Femur (tissue), 1 donor: ENCODE data around the gene NET1.
"Not testable (repeated sequence)": the region's sequence is repeated elsewhere in the genome, so short reads cannot be mapped to it uniquely, and the experiment has no call there.

ENCODE experiments used
- DNase-seq: peaks from one replicate; pipeline ENCODE4 v3.0.0-alpha.2; 2017

The NET1 gene

DNA sequence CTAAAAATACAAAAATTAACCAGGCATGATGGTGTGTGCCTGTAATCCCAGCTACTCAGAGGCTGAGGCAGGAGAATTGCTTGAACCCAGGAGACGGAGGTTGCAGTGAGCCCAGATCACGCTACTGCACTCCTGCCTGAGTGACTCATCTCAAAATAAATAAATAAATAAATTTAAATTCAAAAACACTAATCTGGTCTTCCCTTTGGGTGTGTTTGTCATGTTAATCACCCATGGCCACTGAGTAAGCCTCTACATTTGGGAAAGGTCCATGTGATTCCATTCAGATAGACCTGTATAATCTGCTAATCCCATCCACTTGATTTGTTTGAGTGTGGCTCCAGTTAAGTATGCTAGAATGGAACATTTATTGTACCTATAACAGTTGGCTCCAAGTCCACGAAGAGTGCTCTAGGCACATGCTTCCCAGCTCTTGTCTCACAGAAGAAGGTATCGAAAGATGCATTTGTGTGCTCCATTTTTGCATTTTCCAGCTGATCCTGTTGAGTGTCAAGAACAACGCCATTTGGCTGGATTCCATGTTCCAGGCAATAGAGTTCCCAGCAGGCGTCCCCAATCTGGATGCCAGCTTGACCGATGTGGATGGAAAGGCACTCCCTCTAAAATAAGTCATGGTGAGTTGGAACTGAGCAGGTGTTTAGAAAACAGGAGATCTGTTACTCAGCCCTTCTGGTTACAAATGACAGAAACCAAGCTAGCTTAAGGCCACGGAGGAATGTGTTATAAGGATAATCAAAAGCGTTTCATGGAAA lies 11.7 kb upstream of the NET1 start:
- no peak for DNase-seq

DNA sequence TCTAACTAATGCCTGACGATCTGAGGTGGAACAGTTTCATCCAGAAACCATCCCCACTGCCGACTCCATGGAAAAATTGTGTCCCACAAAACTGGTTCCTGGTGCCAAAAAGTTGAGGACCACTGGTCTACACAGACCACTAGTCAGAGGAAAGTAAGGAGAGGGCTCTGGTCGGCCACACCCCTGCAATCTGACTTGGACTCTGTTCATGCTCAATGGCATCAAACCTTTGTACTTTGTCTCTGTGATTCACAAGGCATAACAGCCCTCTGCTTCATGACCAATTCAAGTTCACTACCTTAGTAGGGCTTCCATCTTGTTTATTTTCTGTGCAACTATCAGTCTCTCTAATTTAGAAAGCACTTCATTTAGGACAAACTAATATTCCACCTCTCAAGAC lies 9.6 kb upstream of the NET1 start:
- DNase-seq = no peak

GRCh38 chr10:5404208-5405041 lies 7.9 kb upstream of the NET1 start, which contains the start of gene TUBAL3:
TUBAL3 (minus strand) TSS chr10:5404828; CDS start chr10:5404792, 36 bp downstream.
- DNase-seq = no peak

DNA sequence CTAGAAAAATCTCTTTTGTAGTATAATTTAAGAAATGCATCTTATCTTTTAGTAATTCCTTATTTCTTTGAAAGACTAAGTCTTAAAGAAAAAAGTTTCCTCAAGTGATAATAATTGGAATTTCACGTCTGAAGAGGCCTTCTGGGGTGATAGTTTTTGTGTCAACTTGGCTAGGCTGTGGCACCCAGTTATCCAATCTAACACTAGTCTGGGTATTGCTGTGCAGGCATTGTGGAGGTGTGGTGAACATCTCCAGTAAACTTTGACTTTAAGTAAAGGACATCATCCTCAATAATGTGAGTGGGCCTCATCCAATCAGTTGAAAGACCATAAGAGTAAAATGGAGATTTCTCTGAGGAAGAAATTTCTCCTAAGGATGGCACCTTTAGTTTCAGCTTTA lies 5.4 kb upstream of the NET1 start:
- no peak for DNase-seq

GRCh38 chr10:5410787-5411186 lies 1.6 kb upstream of the NET1 start:
- not testable (repeated sequence) for DNase-seq

DNA sequence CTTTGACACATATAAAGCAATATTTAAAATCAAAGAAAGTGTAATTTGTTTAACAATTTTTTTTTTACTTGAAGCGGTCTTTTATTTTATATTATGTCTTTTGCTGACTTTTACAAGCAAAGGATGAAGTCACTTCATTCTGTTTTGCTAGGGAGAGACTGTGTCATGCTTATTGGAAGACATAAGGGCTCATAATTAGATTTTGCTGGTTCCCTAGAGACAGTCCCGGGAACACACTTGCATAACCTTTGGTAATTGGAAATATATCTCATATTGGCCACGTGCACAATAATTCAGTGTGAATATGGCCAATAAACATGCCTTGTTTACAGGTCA lies 448 bp upstream of the NET1 start:
- DNase-seq = no peak

DNA sequence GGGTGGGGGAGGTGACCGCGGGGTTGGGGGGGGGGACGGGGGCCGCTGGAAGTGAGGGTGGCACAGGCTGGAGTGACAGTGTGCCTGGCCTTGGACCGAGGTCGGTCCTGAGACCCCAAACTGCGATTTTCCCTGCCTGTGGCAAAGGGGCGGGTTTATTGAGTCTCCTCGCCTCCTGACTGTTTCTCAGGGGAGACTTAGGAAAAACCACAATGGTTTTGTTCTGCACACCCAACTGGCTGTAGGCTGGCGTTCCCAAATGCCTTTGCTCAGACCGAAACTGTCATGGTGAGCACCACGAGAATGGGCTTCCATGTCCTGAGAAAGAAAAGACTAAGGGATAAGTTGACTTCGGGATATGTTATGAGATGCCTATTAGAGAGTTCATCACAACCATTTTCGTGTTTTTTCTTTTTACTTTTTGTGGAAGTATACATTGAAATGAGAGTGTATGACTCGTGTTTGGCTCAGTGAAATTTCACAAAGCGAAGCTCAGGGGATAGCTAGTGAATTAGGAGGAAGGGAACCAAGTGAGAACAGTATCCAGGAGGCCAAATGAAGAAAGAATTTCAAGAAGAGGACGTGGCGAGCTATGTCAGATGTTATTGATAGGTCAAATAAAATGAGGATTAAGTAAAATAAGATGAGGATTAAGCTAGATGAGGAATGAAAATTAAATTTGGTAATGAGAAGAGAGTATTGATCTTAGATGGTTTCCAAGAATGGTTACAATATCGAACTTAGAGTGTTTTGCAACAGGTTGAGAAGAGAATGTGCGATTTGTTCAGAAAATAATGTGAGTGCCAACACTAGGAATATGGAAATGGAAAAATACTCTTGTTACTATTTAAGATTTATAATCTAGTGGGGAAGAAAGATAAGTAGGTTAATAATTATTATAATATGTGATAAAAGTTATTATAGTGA lies 918 bp downstream of the NET1 start:
- DNase-seq = no peak

GRCh38 chr10:5416981-5417380 lies 4.6 kb downstream of the NET1 start:
- peak; percentile 40 for DNase-seq

GRCh38 chr10:5418584-5418983 lies 6.2 kb downstream of the NET1 start:
- no peak for DNase-seq

GRCh38 chr10:5419466-5420094 lies 7.2 kb downstream of the NET1 start:
- DNase-seq = no peak

DNA sequence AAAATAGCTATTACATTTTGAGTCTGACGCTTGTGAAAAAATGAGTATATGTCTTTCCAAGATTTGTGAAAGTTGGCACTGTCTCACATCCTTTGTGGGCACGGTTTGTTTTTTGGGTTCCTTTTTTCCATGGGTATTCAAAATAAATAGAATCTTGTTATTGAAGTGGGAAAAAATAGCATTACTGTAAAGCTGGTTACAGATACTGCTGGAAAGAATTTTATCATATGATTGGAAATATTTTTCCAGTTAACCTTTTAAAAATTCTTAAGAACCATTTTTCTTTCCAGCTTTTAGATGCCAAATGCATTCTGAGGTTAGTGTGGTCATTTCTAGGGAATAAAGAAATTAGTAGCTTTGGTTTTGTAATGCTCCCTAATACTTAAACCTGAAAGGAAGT lies 11.4 kb downstream of the NET1 start:
- no peak for DNase-seq

DNA sequence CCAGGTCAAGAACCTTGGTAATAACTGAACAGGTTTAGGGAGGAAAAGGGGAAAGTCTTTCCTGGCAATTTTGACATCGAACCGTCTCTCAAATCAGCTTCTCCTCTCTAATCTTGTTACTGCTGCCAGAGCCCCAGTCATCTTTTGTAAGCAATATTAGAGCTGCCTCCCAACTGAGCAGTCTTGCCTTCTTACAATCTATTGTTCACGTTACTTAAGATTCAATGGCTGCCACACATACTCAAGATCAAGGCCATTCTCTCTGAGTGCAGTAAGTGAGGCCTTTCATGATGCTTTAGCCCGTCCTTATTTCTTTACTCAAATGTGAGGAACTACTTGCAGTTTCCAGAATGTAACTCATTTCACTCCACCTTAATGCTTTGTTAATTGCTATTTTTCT lies 12.4 kb downstream of the NET1 start:
- no peak for DNase-seq

DNA sequence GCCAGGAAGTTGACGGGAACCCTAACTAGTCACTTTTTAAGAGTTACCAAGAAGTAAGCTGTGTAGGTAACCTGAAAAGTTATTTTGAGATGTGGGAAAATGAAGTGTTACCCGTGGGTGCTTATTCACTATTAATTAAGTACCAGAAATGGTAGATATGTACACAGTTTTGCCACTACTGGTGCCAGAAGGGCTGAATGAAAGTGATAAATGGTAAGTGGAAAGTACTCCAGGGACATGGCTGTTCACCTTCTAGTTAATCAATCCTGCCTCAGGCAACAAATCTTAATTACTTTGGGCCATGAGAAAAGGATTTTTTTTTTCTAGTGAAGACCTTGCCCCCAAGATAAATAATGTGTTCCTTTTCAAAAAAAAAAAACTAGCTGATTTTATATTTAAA lies 15.8 kb downstream of the NET1 start:
- no peak for DNase-seq

GRCh38 chr10:5433182-5433581 lies 20.8 kb downstream of the NET1 start:
- no peak for DNase-seq

- no peak for DNase-seq
Observed at GRCh38 chr10:5434017-5434753, 21.8 kb downstream of the NET1 start.

DNA sequence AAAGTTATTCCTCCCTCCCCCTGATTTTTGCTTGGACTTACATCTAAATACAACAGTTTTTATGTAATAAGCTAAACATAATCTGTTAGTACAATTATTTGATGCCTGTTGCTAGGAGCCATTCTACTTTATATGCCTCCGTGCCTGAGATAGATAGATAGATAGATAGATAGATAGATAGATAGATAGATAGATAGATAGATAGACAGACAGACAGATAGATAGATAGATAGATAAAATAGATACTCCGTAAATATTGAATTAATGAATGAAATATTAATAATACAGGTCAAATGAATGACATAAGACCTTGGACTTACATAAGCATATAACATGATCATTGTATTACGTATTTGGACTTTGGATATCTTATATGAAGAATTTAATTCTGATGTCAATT lies 23.0 kb downstream of the NET1 start:
- DNase-seq = no peak

GRCh38 chr10:5440206-5440605 lies 27.8 kb downstream of the NET1 start:
- DNase-seq = no peak

GRCh38 chr10:5441106-5441505 lies 28.7 kb downstream of the NET1 start:
- DNase-seq = no peak

- DNase-seq = no peak
Observed at GRCh38 chr10:5442065-5442989, 30.0 kb downstream of the NET1 start.

DNA sequence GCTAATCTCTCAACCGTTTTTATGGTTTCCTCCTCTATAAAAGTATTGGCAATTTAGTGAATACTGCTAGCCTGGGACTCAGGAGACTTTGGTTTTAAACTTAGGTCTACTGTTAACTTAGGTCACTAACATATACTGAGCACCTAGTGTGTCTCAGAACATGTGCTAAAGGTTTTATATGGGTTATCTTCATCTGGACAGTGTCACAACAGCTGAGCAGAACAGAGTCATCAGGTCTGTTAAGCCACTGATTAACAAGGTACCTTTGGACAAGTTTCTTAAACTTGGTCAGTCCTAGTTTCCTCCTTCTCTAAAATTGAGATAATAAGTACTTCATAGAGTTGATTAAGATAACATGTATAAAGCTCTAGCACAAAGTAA lies 30.6 kb downstream of the NET1 start:
- no peak for DNase-seq

DNA sequence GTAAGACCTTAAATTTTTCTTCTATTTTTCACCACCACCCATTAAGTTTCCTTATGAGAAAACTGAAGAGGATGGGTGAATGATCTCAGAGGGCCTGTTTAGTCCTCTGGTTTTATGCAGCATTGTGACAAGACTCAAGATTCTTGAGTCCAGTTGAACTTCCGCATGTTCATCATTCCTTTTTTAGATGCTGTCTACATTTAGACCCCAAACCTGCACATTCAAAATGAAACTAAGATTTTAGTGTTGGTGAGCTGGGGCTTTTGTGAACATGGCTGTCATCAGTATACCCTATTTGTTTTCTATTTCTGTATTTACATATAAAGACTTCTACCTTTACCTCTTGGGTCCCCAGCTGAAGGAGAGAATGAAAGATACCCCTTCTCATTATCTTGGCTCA lies 31.1 kb downstream of the NET1 start:
- DNase-seq = no peak
